SIG-M5 treated with dmso at 0.1 percent for 504 hours (cell line): ENCODE data around the gene PARG.
"Not testable (repeated sequence)": the region's sequence is repeated elsewhere in the genome, so short reads cannot be mapped to it uniquely, and the experiment has no call there.

ENCODE experiments used
- DNase-seq: peaks from one replicate; lab custom pipeline; 2025; ENCODE audit not compliant: unreplicated experiment; lab: John Stamatoyannopoulos, UW

The PARG gene

GRCh38 chr10:49908290-49909080 is 33.3 kb downstream of the PARG start:
- DNase-seq: not testable (repeated sequence)

GRCh38 chr10:49903829-49904228 is 38.0 kb downstream of the PARG start:
- not testable (repeated sequence) for DNase-seq

- DNase-seq: not testable (repeated sequence)
Observed at GRCh38 chr10:49900406-49900805, 41.4 kb downstream of the PARG start.

- DNase-seq: not testable (repeated sequence)
Observed at GRCh38 chr10:49899999-49900398, 41.8 kb downstream of the PARG start.

GRCh38 chr10:49890025-49890424 is 51.8 kb downstream of the PARG start:
- DNase-seq: not testable (repeated sequence)

GRCh38 chr10:49884739-49885331 is 57.0 kb downstream of the PARG start:
- not testable (repeated sequence) for DNase-seq

GRCh38 chr10:49883852-49884251 is 58.0 kb downstream of the PARG start:
- DNase-seq: not testable (repeated sequence)

- not testable (repeated sequence) for DNase-seq
Observed at GRCh38 chr10:49882327-49882726, 59.5 kb downstream of the PARG start.

GRCh38 chr10:49872740-49873139 is 69.1 kb downstream of the PARG start:
- not testable (repeated sequence) for DNase-seq

GRCh38 chr10:49871462-49871861 is 70.4 kb downstream of the PARG start:
- DNase-seq: not testable (repeated sequence)

- DNase-seq: not testable (repeated sequence)
Observed at GRCh38 chr10:49859933-49860332, 81.9 kb downstream of the PARG start.

- DNase-seq: not testable (repeated sequence)
Observed at GRCh38 chr10:49858697-49859382, 83.0 kb downstream of the PARG start.

GRCh38 chr10:49849520-49849919 is 92.3 kb downstream of the PARG start:
- DNase-seq: not testable (repeated sequence)

GRCh38 chr10:49844775-49845595 is 96.8 kb downstream of the PARG start:
- peak; percentile 4 for DNase-seq

- DNase-seq: not testable (repeated sequence)
Observed at GRCh38 chr10:49842333-49842628, 99.5 kb downstream of the PARG start.

- DNase-seq: no peak
Observed at GRCh38 chr10:49841615-49842332, 100.1 kb downstream of the PARG start.

- DNase-seq: no peak
Observed at GRCh38 chr10:49837685-49838084, 104.1 kb downstream of the PARG start.

- no peak for DNase-seq
Observed at GRCh38 chr10:49837051-49837478, 104.8 kb downstream of the PARG start.

GRCh38 chr10:49834976-49835375 is 106.9 kb downstream of the PARG start:
- DNase-seq: no peak

- DNase-seq: no peak
Observed at GRCh38 chr10:49834201-49834600, 107.6 kb downstream of the PARG start.
